Measurements from ENCODE around the gene CRB1.
"Not testable (repeated sequence)": the region's sequence is repeated elsewhere in the genome, so short reads cannot be mapped to it uniquely, and the experiment has no call there.

CRB1 gene

GRCh38 chr1:197400522-197400902 is 132.5 kb downstream of the CRB1 start:
- no peak for DNase-seq (ENCODE audit: low spot score)

GRCh38 chr1:197402189-197402588 is 134.1 kb downstream of the CRB1 start:
- no peak for DNase-seq (ENCODE audit: low spot score)

- not testable (repeated sequence) for DNase-seq (ENCODE audit: low spot score)
Observed at GRCh38 chr1:197404774-197405173, 136.7 kb downstream of the CRB1 start.

- not testable (repeated sequence) for DNase-seq (ENCODE audit: low spot score)
Observed at GRCh38 chr1:197405614-197406013, 137.6 kb downstream of the CRB1 start.

GRCh38 chr1:197413564-197413963 is 145.5 kb downstream of the CRB1 start:
- no peak for DNase-seq (ENCODE audit: low spot score)

- DNase-seq (ENCODE audit: low spot score), result no peak
Observed at GRCh38 chr1:197415221-197415620, 147.2 kb downstream of the CRB1 start.

- no peak for DNase-seq (ENCODE audit: low spot score)
Observed at GRCh38 chr1:197418693-197419092, 150.6 kb downstream of the CRB1 start.

GRCh38 chr1:197422993-197423392 is 154.9 kb downstream of the CRB1 start:
- no peak for DNase-seq (ENCODE audit: low spot score)

GRCh38 chr1:197424380-197424779 is 156.3 kb downstream of the CRB1 start:
- DNase-seq (ENCODE audit: low spot score), result no peak

- no peak for DNase-seq (ENCODE audit: low spot score)
Observed at GRCh38 chr1:197429372-197429771, 161.3 kb downstream of the CRB1 start.

GRCh38 chr1:197435224-197435623 is 167.2 kb downstream of the CRB1 start:
- DNase-seq (ENCODE audit: low spot score), result no peak

- no peak for DNase-seq (ENCODE audit: low spot score)
Observed at GRCh38 chr1:197437601-197438000, 169.5 kb downstream of the CRB1 start.

- DNase-seq (ENCODE audit: low spot score), result no peak
Observed at GRCh38 chr1:197438010-197438790, 170.1 kb downstream of the CRB1 start.

- DNase-seq (ENCODE audit: low spot score), result no peak
Observed at GRCh38 chr1:197439708-197440280, 171.7 kb downstream of the CRB1 start.

- no peak for DNase-seq (ENCODE audit: low spot score)
Observed at GRCh38 chr1:197440715-197441114, 172.7 kb downstream of the CRB1 start.

GRCh38 chr1:197441999-197442414 is 174.0 kb downstream of the CRB1 start:
- no peak for DNase-seq (ENCODE audit: low spot score)

GRCh38 chr1:197444755-197445154 is 176.7 kb downstream of the CRB1 start:
- no peak for DNase-seq (ENCODE audit: low spot score)

- DNase-seq (ENCODE audit: low spot score), result no peak
Observed at GRCh38 chr1:197448121-197448779, 180.2 kb downstream of the CRB1 start.

GRCh38 chr1:197451381-197451780 is 183.3 kb downstream of the CRB1 start:
- no peak for DNase-seq (ENCODE audit: low spot score)

- no peak for DNase-seq (ENCODE audit: low spot score)
Observed at GRCh38 chr1:197453376-197454058, 185.5 kb downstream of the CRB1 start.

- DNase-seq (ENCODE audit: low spot score), result no peak
Observed at GRCh38 chr1:197462539-197462938, 194.5 kb downstream of the CRB1 start.

GRCh38 chr1:197463142-197463541 is 195.1 kb downstream of the CRB1 start:
- no peak for DNase-seq (ENCODE audit: low spot score)

GRCh38 chr1:197464044-197464443 is 196.0 kb downstream of the CRB1 start:
- no peak for DNase-seq (ENCODE audit: low spot score)

Measured in germinal center (tissue), 1 donor.